Astrocyte (in vitro differentiated cells and primary cell): ENCODE data around the gene HES7. TPM values are rescaled to one million over a fixed set of nuclear protein-coding genes. Genes with fewer than 3 reads are reported as not detected.

Source experiments
- DNase-seq: peaks from one replicate; pipeline ENCODE4 v3.0.0-alpha.2; 2010; ENCODE audit warnings: low read depth
- FAIRE-seq: peaks from 2 replicates; lab custom pipeline; 2011; peaks lifted over from hg19 to GRCh38; lab: Jason Lieb, UNC
- H2AFZ ChIP-seq: 2 replicates; pipeline ENCODE4 v1.6.0; 2012; ENCODE audit warnings: low read depth, low read length, inconsistent platforms
- H3K27ac ChIP-seq: 2 replicates; pipeline ENCODE4 v1.5.1; 2011; ENCODE audit warnings: low read depth, low read length, inconsistent platforms
- H3K27me3 ChIP-seq: 2 replicates; pipeline ENCODE4 v1.6.0; 2011; ENCODE audit warnings: low read length, inconsistent platforms; ENCODE audit not compliant: insufficient read depth
- H3K36me3 ChIP-seq: 2 replicates; pipeline ENCODE4 v1.5.1; 2011; ENCODE audit warnings: low read length, inconsistent platforms; ENCODE audit not compliant: insufficient read depth
- H3K4me1 ChIP-seq: 2 replicates; pipeline ENCODE4 v1.5.1; 2011; ENCODE audit warnings: low read length, inconsistent platforms; ENCODE audit not compliant: insufficient read depth
- H3K4me2 ChIP-seq: 2 replicates; pipeline ENCODE4 v1.6.0; 2012; ENCODE audit warnings: low read length, inconsistent platforms
- H3K4me3 ChIP-seq: 2 replicates; pipeline ENCODE4 v1.5.1; 2011; ENCODE audit warnings: low read depth, mild to moderate bottlenecking, low read length, inconsistent platforms; ENCODE audit not compliant: insufficient read depth
- H3K79me2 ChIP-seq: 2 replicates; pipeline ENCODE4 v1.6.0; 2012; ENCODE audit warnings: mild to moderate bottlenecking, low read length, inconsistent platforms; ENCODE audit not compliant: insufficient read depth
- H3K9ac ChIP-seq: 2 replicates; pipeline ENCODE4 v1.6.0; 2012; ENCODE audit warnings: mild to moderate bottlenecking, low read length, inconsistent platforms
- H3K9me3 ChIP-seq: 2 replicates; pipeline ENCODE4 v1.5.1; 2012; ENCODE audit warnings: low read depth, mild to moderate bottlenecking, low read length, inconsistent platforms; ENCODE audit not compliant: insufficient read depth
- H4K20me1 ChIP-seq: 2 replicates; pipeline ENCODE4 v1.6.0; 2012; ENCODE audit warnings: low read length, inconsistent platforms; ENCODE audit not compliant: insufficient read depth
- H3K27ac Mint-ChIP-seq: one replicate; pipeline ENCODE4 v1.8.0; 2021; ENCODE audit warnings: mild to moderate bottlenecking, mixed read lengths; ENCODE audit not compliant: unreplicated experiment
- H3K27me3 Mint-ChIP-seq: one replicate; pipeline ENCODE4 v1.8.0; 2021; ENCODE audit warnings: low read depth, mixed read lengths; ENCODE audit not compliant: unreplicated experiment
- H3K36me3 Mint-ChIP-seq: one replicate; pipeline ENCODE4 v1.8.0; 2021; ENCODE audit warnings: low read depth, mixed read lengths; ENCODE audit not compliant: unreplicated experiment
- H3K4me1 Mint-ChIP-seq: one replicate; pipeline ENCODE4 v1.8.0; 2021; ENCODE audit warnings: low read depth, mixed read lengths; ENCODE audit not compliant: unreplicated experiment
- H3K4me3 Mint-ChIP-seq: one replicate; pipeline ENCODE4 v1.8.0; 2021; ENCODE audit warnings: mild to moderate bottlenecking, moderate library complexity, mixed read lengths; ENCODE audit not compliant: unreplicated experiment
- H3K9me3 Mint-ChIP-seq: one replicate; pipeline ENCODE4 v1.8.0; 2021; ENCODE audit warnings: mild to moderate bottlenecking, mixed read lengths; ENCODE audit not compliant: unreplicated experiment
- CTCF ChIP-seq: IDR thresholded peaks from 2 replicates; pipeline ENCODE4 v1.5.1; 2011; ENCODE audit warnings: low read depth, mild to moderate bottlenecking, inconsistent platforms, low read length, moderate library complexity; ENCODE audit not compliant: insufficient read depth
- EZH2 ChIP-seq: IDR thresholded peaks from 2 replicates; pipeline ENCODE4 v1.6.1; 2012; ENCODE audit warnings: mild to moderate bottlenecking, low read length, inconsistent platforms; ENCODE audit not compliant: insufficient read depth
- total RNA-seq: library from RNA; stranded (reverse); gene quantifications from 2 replicates; pipeline ENCODE4 v1.2.1, GENCODE V29; 2021

The HES7 gene
- total RNA-seq, 1 donor from 2014 or later, result 0.64 TPM

GRCh38 chr17:8119581-8120519 lies 4.1 kb downstream of the HES7 start:
- peak; percentile 41 for FAIRE-seq
- peak overlapping the region; percentile 58 for H3K9ac ChIP-seq

GRCh38 chr17:8118769-8119580 lies 4.9 kb downstream of the HES7 start:
- H3K9me3 ChIP-seq, result no peaks in the 10 kb centered on the region
- Mint-ChIP-seq H3K9me3 (no peaks in the 10 kb centered on the region), H3K4me3 (peak overlapping the region; percentile 95), H3K4me1 (peaks cover 9% of the 10 kb centered on the region), H3K27ac (peak overlapping the region; percentile 84), H3K36me3 (no peaks in the 10 kb centered on the region), H3K27me3 (peaks cover 46% of the 10 kb centered on the region)
- peak overlapping the region; percentile 54 for H3K27ac ChIP-seq
- H4K20me1 ChIP-seq, result peaks cover 7% of the 10 kb centered on the region
- H3K4me1 ChIP-seq, result peaks cover 34% of the 10 kb centered on the region
- FAIRE-seq (peak; percentile 47), DNase-seq (peak; percentile 57)
- TF ChIP-seq CTCF (peak; percentile 61), EZH2 (no peak)
- H3K4me2 ChIP-seq, result peak overlapping the region; percentile 97
- peak overlapping the region; percentile 69 for H3K4me3 ChIP-seq
- no peaks in the 10 kb centered on the region for H3K36me3 ChIP-seq
- H3K9ac ChIP-seq, result peak overlapping the region; percentile 75
- peak overlapping the region; percentile 80 for H2AFZ ChIP-seq
- H3K27me3 ChIP-seq, result peaks cover 35% of the 10 kb centered on the region
- no peaks in the 10 kb centered on the region for H3K79me2 ChIP-seq

More at GRCh38 chr17:8119581-8120519, 4.1 kb downstream of the HES7 start:
- H4K20me1 ChIP-seq, result peaks cover 10% of the 10 kb centered on the region
- H3K27ac ChIP-seq, result peak overlapping the region; percentile 54
- TF ChIP-seq EZH2 (no peak), CTCF (no peak)
- H3K36me3 Mint-ChIP-seq, result no peaks in the 10 kb centered on the region
- H2AFZ ChIP-seq, result peak overlapping the region; percentile 66
- H3K4me1 ChIP-seq, result peaks cover 42% of the 10 kb centered on the region
- H3K4me3 Mint-ChIP-seq, result peak overlapping the region; percentile 95
- H3K27ac Mint-ChIP-seq, result peak overlapping the region; percentile 91
- peaks cover 46% of the 10 kb centered on the region for H3K27me3 Mint-ChIP-seq
- H3K4me1 Mint-ChIP-seq, result peaks cover 14% of the 10 kb centered on the region
- H3K36me3 ChIP-seq, result no peaks in the 10 kb centered on the region
- DNase-seq, result peak; percentile 87
- H3K9me3 ChIP-seq, result no peaks in the 10 kb centered on the region
- peak overlapping the region; percentile 97 for H3K4me2 ChIP-seq
- no peaks in the 10 kb centered on the region for H3K79me2 ChIP-seq
- H3K9me3 Mint-ChIP-seq, result no peaks in the 10 kb centered on the region
- peaks cover 38% of the 10 kb centered on the region for H3K27me3 ChIP-seq
- peak overlapping the region; percentile 69 for H3K4me3 ChIP-seq
